ENCODE data around the gene PRKAA1. TPM values are rescaled to one million over a fixed set of nuclear protein-coding genes. Genes with fewer than 3 reads are reported as not detected.
"Not testable (repeated sequence)": the region's sequence is repeated elsewhere in the genome, so short reads cannot be mapped to it uniquely, and the experiment has no call there.

Gene PRKAA1
- total RNA-seq, 1 experiment from 2014 or later, result 79.2 TPM

- DNase-seq (ENCODE audit: low read depth), result no peak
Observed at GRCh38 chr5:40733879-40734563, 64.2 kb downstream of the PRKAA1 start.

GRCh38 chr5:40733434-40733833 is 64.7 kb downstream of the PRKAA1 start:
- peak; percentile 20 for DNase-seq (ENCODE audit: low read depth)

GRCh38 chr5:40722497-40722911 is 75.7 kb downstream of the PRKAA1 start:
- not testable (repeated sequence) for DNase-seq (ENCODE audit: low read depth)

- DNase-seq (ENCODE audit: low read depth), result no peak
Observed at GRCh38 chr5:40720069-40720468, 78.1 kb downstream of the PRKAA1 start.

GRCh38 chr5:40717281-40717680 is 80.9 kb downstream of the PRKAA1 start:
- DNase-seq (ENCODE audit: low read depth), result peak; percentile 66

GRCh38 chr5:40716590-40716989 is 81.6 kb downstream of the PRKAA1 start:
- DNase-seq (ENCODE audit: low read depth), result no peak

GRCh38 chr5:40716000-40716399 is 82.2 kb downstream of the PRKAA1 start:
- peak; percentile 23 for DNase-seq (ENCODE audit: low read depth)

- DNase-seq (ENCODE audit: low read depth), result no peak
Observed at GRCh38 chr5:40714001-40714400, 84.2 kb downstream of the PRKAA1 start.

- not testable (repeated sequence) for DNase-seq (ENCODE audit: low read depth)
Observed at GRCh38 chr5:40710575-40710974, 87.6 kb downstream of the PRKAA1 start.

Other genes starting within 250 kb of the PRKAA1 start
- gene PTGER4, start 118.5 kb downstream of the PRKAA1 start, total RNA-seq (2014; rRNA removed; shearing (Covaris generic)), result 4.7 and 9.0 TPM in 2 replicates
- 13.6 and 16.7 TPM in 2 replicates for gene TTC33, start 42.4 kb downstream of the PRKAA1 start, total RNA-seq (2014; rRNA removed; shearing (Covaris generic))
- gene RPL37, start 36.8 kb upstream of the PRKAA1 start, total RNA-seq (2014; rRNA removed; shearing (Covaris generic)), result 116 and 230 TPM in 2 replicates
- 5.7 and 8.0 TPM in 2 replicates for gene CARD6, start 43.0 kb upstream of the PRKAA1 start, total RNA-seq (2014; rRNA removed; shearing (Covaris generic))
- gene C7, start 111.1 kb upstream of the PRKAA1 start, total RNA-seq (2014; rRNA removed; shearing (Covaris generic)), result 0.84 and 7.4 TPM in 2 replicates